Activated B cell treated with CpG ODN at 0.5 μM for 24 hours (primary cell): ENCODE measurements around the gene SIGLEC5. TPM values are rescaled to one million over a fixed set of nuclear protein-coding genes. Genes with fewer than 3 reads are reported as not detected.

ENCODE experiments used
- ATAC-seq: fragments of 200-7000 bp; cut with Tn5 transposase; one replicate; pipeline ENCODE4 v1.10.0; 2021; ENCODE audit warnings: low read depth, mild to moderate bottlenecking, moderate library complexity
- CTCF ChIA-PET: fragments of 350-600 bp; sonication (Branson Sonifier 250); formaldehyde crosslinking; loops from one replicate; lab custom pipeline; 2021; ENCODE audit warnings: antibody characterized with exemption; lab: Charles Lee
- POLR2A ChIA-PET: fragments of 350-600 bp; sonication (Branson Sonifier 250); formaldehyde crosslinking; loops from one replicate; lab custom pipeline; 2021; ENCODE audit warnings: antibody characterized with exemption; lab: Charles Lee
- DNase-seq: peaks from one replicate; pipeline ENCODE4 v3.0.0; 2022
- H3K27ac Mint-ChIP-seq: one replicate; pipeline ENCODE4 v1.8.0; 2020; ENCODE audit warnings: mixed read lengths
- H3K27me3 Mint-ChIP-seq: one replicate; pipeline ENCODE4 v1.8.0; 2021; ENCODE audit warnings: mixed read lengths
- H3K36me3 Mint-ChIP-seq: one replicate; pipeline ENCODE4 v1.8.0; 2021; ENCODE audit warnings: low read depth, mixed read lengths
- H3K4me1 Mint-ChIP-seq: one replicate; pipeline ENCODE4 v1.8.0; 2021; ENCODE audit warnings: mixed read lengths
- H3K4me3 Mint-ChIP-seq: one replicate; pipeline ENCODE4 v1.8.0; 2020; ENCODE audit warnings: mild to moderate bottlenecking, mixed read lengths
- H3K9me3 Mint-ChIP-seq: one replicate; pipeline ENCODE4 v1.8.0; 2020; ENCODE audit warnings: mixed read lengths
- intact Hi-C: fragments of 100-400 bp; cut with micrococcal nuclease; formaldehyde crosslinking; loops from one replicate; pipeline ENCODE4 v1.15.1; 2024
- total RNA-seq: library from RNA; stranded (reverse); gene quantifications from 2 replicates; pipeline ENCODE4 v1.2.3, GENCODE V29; 2022
- TF ChIP-seq, protein P1 (sequence below): fragments of 200-600 bp; IDR thresholded peaks from one replicate; pipeline ENCODE4 v1.8.0; 2022; ENCODE audit warnings: antibody characterized with exemption, mild to moderate bottlenecking

Gene SIGLEC5
- total RNA-seq, 1 donor from 2014 or later: 0.22 TPM

DNA sequence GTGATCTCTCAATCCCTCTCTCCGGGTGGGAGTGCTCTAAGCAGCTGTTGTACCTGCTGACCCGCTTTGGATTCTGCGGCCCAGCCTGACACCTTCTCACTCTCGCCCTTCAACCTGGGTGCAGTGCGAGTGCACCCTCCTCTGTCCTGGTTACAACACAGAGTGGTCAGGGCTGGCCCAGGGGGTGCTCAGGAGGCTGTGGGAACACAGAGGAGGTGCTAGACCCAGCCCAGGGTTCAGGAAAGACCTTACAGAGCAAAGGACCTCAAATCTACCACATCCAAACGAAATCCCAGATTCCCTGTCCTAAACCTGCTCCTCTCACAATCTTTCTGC, 35.5 kb downstream of the SIGLEC5 start:
- Mint-ChIP-seq H3K9me3 (no peaks in the 10 kb centered on the region), H3K27me3 (no peaks in the 10 kb centered on the region), H3K27ac (peak overlapping the region; percentile 90), H3K36me3 (peaks cover 9% of the 10 kb centered on the region), H3K4me3 (peak overlapping the region; percentile 96), H3K4me1 (peaks cover 32% of the 10 kb centered on the region)
- ChIA-PET CTCF (interaction anchor here (0.7 to 1.3 kb wide), 3 partner anchors 43 to 62 kb away, joined by 3 to 4 read pairs (median 3); no protein-coding TSS in a partner anchor), POLR2A (interaction anchor here (1.0 to 1.6 kb wide), 6 partner anchors 23 to 255 kb away, joined by 3 to 5 read pairs (median 4); partner anchors contain the start of genes SIGLEC10, SIGLEC6 and ZNF175)
- intact Hi-C loops: loop anchor here (1.0 kb wide), 3 partner anchors 13 to 486 kb away; partner anchors contain the start of genes CTU1 and ZNF175
- ATAC-seq (peak; percentile 4), DNase-seq (no peak)
- TF ChIP-seq, protein P1, sequence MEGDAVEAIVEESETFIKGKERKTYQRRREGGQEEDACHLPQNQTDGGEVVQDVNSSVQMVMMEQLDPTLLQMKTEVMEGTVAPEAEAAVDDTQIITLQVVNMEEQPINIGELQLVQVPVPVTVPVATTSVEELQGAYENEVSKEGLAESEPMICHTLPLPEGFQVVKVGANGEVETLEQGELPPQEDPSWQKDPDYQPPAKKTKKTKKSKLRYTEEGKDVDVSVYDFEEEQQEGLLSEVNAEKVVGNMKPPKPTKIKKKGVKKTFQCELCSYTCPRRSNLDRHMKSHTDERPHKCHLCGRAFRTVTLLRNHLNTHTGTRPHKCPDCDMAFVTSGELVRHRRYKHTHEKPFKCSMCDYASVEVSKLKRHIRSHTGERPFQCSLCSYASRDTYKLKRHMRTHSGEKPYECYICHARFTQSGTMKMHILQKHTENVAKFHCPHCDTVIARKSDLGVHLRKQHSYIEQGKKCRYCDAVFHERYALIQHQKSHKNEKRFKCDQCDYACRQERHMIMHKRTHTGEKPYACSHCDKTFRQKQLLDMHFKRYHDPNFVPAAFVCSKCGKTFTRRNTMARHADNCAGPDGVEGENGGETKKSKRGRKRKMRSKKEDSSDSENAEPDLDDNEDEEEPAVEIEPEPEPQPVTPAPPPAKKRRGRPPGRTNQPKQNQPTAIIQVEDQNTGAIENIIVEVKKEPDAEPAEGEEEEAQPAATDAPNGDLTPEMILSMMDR: no peak

DNA sequence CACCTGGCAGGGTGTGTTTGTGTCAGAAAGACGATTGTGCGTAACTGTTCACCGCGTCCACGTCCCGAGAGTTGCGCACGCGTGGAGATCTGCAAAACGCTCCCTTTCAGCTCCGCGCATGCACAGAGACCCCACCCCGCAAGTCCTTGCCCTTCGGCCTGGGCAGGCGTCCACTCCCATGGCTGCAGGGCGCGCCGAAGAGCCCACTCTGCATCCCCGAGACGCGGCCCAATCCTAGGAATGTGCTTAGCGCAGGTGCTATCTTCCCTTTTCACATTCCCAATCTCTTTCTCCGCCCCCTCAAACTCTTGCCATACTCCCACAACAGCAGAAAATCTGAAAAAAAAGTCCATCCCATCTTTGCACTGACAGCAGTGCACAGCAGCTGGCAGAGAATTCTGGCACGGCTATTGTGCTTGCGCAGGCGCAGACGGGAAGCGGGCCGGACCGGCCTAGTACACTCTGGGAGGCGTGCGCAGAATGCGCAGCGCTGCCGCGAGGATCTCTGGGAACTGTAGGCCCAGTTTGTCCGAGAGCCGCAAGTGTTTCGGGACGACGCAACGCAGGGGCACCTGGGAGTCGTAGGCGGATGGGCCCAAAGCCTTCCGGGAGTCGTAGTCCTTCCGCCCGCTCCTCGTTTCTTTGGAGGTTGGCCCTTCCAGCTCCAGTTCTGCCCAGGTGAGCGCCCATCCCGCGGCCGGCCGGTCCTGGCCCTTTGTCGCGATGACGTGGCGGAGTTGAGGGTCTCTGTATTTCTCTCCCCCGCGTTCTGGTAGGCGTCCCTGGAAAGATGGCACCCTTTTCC, 36.0 kb downstream of the SIGLEC5 start:
- peaks cover 27% of the 10 kb centered on the region for H3K4me1 Mint-ChIP-seq
- CTCF ChIA-PET: interaction anchor here (0.7 to 1.3 kb wide), 3 partner anchors 44 to 63 kb away, joined by 3 to 4 read pairs (median 3); no protein-coding TSS in a partner anchor
- POLR2A ChIA-PET: interaction anchor here (0.6 to 1.3 kb wide), 9 partner anchors 9 to 1225 kb away, joined by 3 to 5 read pairs (median 3); partner anchors contain the start of genes SIGLEC10 and SIGLEC6
- no peaks in the 10 kb centered on the region for H3K9me3 Mint-ChIP-seq
- ATAC-seq (peak; percentile 100), DNase-seq (peak; percentile 93)
- H3K27me3 Mint-ChIP-seq: no peaks in the 10 kb centered on the region
- H3K27ac Mint-ChIP-seq: peak overlapping the region; percentile 90
- intact Hi-C loops: loop anchor here (1.0 kb wide), 3 partner anchors 13 to 486 kb away; partner anchors contain the start of genes CTU1 and ZNF175
- H3K4me3 Mint-ChIP-seq: peak overlapping the region; percentile 96
- H3K36me3 Mint-ChIP-seq: peaks cover 13% of the 10 kb centered on the region
- TF ChIP-seq, protein P1: no peak

DNA sequence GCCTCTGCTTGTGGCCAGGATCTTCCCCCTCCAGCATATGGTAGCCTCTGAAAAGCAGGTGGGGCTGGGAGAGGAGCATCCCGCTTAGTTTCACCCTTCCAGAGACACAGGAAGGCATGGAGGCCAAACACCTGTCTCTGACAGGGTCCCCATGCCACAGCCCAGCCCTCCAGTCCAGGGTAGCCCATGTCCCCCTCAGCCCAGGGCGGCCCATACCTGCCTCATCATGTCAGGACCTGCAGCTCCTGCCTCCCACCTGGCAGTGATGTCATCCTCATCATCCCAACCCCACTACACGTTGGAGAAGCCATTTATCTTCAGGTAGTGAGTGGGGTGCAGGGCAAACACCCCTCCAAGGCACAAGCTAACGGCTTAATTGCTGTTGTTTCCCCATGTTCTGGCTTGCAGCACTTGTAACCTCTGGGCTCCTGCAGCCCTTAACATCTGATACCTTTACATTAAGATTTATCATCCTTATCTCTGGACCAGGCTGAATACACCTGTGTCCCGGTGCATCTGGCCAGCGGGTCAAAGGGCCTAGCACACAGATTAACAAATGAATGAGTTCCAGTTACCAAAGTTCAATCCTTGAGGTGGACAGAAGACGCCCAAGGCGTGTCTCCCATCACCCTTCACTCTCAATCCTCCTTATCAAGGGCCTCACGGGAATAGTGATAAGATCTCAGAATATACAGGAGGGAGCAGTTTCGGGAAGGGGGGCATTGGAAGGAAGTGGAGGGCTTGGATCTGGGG, 36.9 kb downstream of the SIGLEC5 start:
- Mint-ChIP-seq H3K27me3 (no peaks in the 10 kb centered on the region), H3K27ac (no peak overlapping the region), H3K36me3 (peaks cover 13% of the 10 kb centered on the region), H3K4me1 (peaks cover 26% of the 10 kb centered on the region), H3K4me3 (peak overlapping the region; percentile 96), H3K9me3 (peaks cover 3% of the 10 kb centered on the region)
- ChIA-PET POLR2A (interaction anchor here (0.6 to 1.3 kb wide), 7 partner anchors 10 to 1224 kb away, joined by 3 to 5 read pairs (median 3); partner anchors contain the start of genes SIGLEC10 and SIGLEC6), CTCF (no interaction called here)
- DNase-seq (no peak), ATAC-seq (no peak)
- intact Hi-C loops: no loop called here
- TF ChIP-seq, protein P1: no peak

DNA sequence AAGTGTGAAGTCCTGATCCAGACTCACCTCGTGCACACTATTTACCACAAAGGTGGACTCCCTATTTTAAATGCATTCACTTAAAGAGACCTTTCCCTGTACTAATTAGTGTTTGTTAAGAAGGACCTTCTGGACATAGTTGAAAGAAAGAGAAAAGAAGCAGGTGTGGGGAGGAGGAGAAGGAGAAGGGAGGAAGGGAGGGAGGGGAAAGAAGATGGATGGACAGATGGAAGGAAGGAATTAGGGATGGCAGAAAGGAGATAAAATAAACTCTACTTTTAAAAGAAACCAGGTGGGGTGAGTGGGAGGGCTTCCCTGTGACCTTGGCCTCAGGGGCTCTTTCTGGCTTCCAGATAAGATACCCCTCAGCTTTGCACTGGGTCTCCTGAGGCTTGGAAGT, 37.7 kb downstream of the SIGLEC5 start:
- ATAC-seq: no peak
- peaks cover 26% of the 10 kb centered on the region for H3K4me1 Mint-ChIP-seq
- H3K9me3 Mint-ChIP-seq: peaks cover 10% of the 10 kb centered on the region
- intact Hi-C loops: no loop called here
- no peak overlapping the region for H3K4me3 Mint-ChIP-seq
- DNase-seq: no peak
- CTCF ChIA-PET: no interaction called here
- POLR2A ChIA-PET: no interaction called here
- H3K36me3 Mint-ChIP-seq: peaks cover 19% of the 10 kb centered on the region
- H3K27ac Mint-ChIP-seq: no peak overlapping the region
- TF ChIP-seq, protein P1: no peak
- H3K27me3 Mint-ChIP-seq: no peaks in the 10 kb centered on the region
